HepG2 (cell line): ENCODE results near the gene ADGRL1. TPM values are rescaled to one million over a fixed set of nuclear protein-coding genes. Genes with fewer than 3 reads are reported as not detected.

Experiments used
- CBFB ChIP-seq: sonication (generic); formaldehyde crosslinking; IDR thresholded peaks from 2 replicates; pipeline ENCODE4 v1.4.0; 2020; ENCODE audit warnings: missing genetic modification reagents
- FOXA3 ChIP-seq: IDR thresholded peaks from 2 replicates; pipeline ENCODE4 v1.6.1; 2016; ENCODE audit warnings: missing genetic modification reagents, missing compliant biosample characterization
- GZF1 ChIP-seq: sonication (generic); formaldehyde crosslinking; IDR thresholded peaks from 2 replicates; pipeline ENCODE4 v1.5.1; 2020; ENCODE audit warnings: mild to moderate bottlenecking, missing genetic modification reagents
- JUNB ChIP-seq: sonication (generic); formaldehyde crosslinking; IDR thresholded peaks from 2 replicates; pipeline ENCODE4 v1.8.0; 2022; ENCODE audit warnings: missing genetic modification reagents, mild to moderate bottlenecking, borderline replicate concordance
- KDM5A ChIP-seq: fragments of 200-600 bp; sonication (generic); IDR thresholded peaks from 2 replicates; pipeline ENCODE4 v1.7.0; 2018; ENCODE audit warnings: antibody characterized with exemption, mild to moderate bottlenecking, low read length, borderline replicate concordance
- KLF12 ChIP-seq: sonication (generic); formaldehyde crosslinking; IDR thresholded peaks from 2 replicates; pipeline ENCODE4 v1.4.0; 2020; ENCODE audit warnings: missing genetic modification reagents, borderline replicate concordance
- MBD4 ChIP-seq: IDR thresholded peaks from 2 replicates; pipeline ENCODE4 v1.6.1; 2012; ENCODE audit warnings: low read length, inconsistent platforms, borderline replicate concordance
- MED1 ChIP-seq: sonication (generic); formaldehyde crosslinking; IDR thresholded peaks from 2 replicates; pipeline ENCODE4 v1.4.0; 2020; ENCODE audit warnings: missing genetic modification reagents
- MEF2D ChIP-seq: sonication (generic); formaldehyde crosslinking; IDR thresholded peaks from 2 replicates; pipeline ENCODE4 v1.5.1; 2020; ENCODE audit warnings: mild to moderate bottlenecking, missing genetic modification reagents
- MIER3 ChIP-seq: IDR thresholded peaks from 2 replicates; pipeline ENCODE4 v1.6.1; 2016; ENCODE audit warnings: missing compliant biosample characterization, borderline replicate concordance
- NCOA1 ChIP-seq: sonication (generic); formaldehyde crosslinking; IDR thresholded peaks from 2 replicates; pipeline ENCODE4 v1.9.0; 2021; ENCODE audit warnings: missing genetic modification reagents
- PAF1 ChIP-seq: IDR thresholded peaks from 2 replicates; pipeline ENCODE4 v1.6.1; 2016; ENCODE audit warnings: missing genetic modification reagents, missing compliant biosample characterization
- POGZ ChIP-seq: sonication (generic); formaldehyde crosslinking; IDR thresholded peaks from 2 replicates; pipeline ENCODE4 v1.4.0; 2020; ENCODE audit warnings: mild to moderate bottlenecking, missing genetic modification reagents
- RORA ChIP-seq: sonication (generic); formaldehyde crosslinking; IDR thresholded peaks from 2 replicates; pipeline ENCODE4 v1.5.0; 2020; ENCODE audit warnings: mild to moderate bottlenecking, missing genetic modification reagents, moderate library complexity
- SMYD3 ChIP-seq: sonication (generic); formaldehyde crosslinking; IDR thresholded peaks from 2 replicates; pipeline ENCODE4 v1.8.1; 2023; ENCODE audit warnings: mild to moderate bottlenecking, missing genetic modification reagents
- TARDBP ChIP-seq: sonication (generic); formaldehyde crosslinking; IDR thresholded peaks from 2 replicates; pipeline ENCODE4 v1.8.0; 2022; ENCODE audit warnings: mild to moderate bottlenecking, missing genetic modification reagents
- ZNF263 ChIP-seq: sonication (generic); formaldehyde crosslinking; IDR thresholded peaks from 2 replicates; pipeline ENCODE4 v1.4.0; 2020; ENCODE audit warnings: missing genetic modification reagents
- ZNF557 ChIP-seq: sonication (generic); formaldehyde crosslinking; IDR thresholded peaks from 2 replicates; pipeline ENCODE4 v1.4.0; 2020; ENCODE audit warnings: missing genetic modification reagents
- ZNF567 ChIP-seq: sonication (generic); formaldehyde crosslinking; IDR thresholded peaks from 2 replicates; pipeline ENCODE4 v1.8.1; 2023; ENCODE audit warnings: mild to moderate bottlenecking, missing genetic modification reagents, borderline replicate concordance
- ZSCAN21 ChIP-seq: sonication (generic); formaldehyde crosslinking; IDR thresholded peaks from 2 replicates; pipeline ENCODE4 v1.8.0; 2022; ENCODE audit warnings: mild to moderate bottlenecking, missing genetic modification reagents, moderate library complexity, borderline replicate concordance
- ZSCAN22 ChIP-seq: sonication (generic); formaldehyde crosslinking; IDR thresholded peaks from 2 replicates; pipeline ENCODE4 v1.4.0; 2020; ENCODE audit warnings: mild to moderate bottlenecking, missing genetic modification reagents
- ZSCAN30 ChIP-seq: sonication (generic); formaldehyde crosslinking; IDR thresholded peaks from 2 replicates; pipeline ENCODE4 v1.5.0; 2020; ENCODE audit warnings: mild to moderate bottlenecking, missing genetic modification reagents
- polyA plus RNA-seq, 8 experiments: library from polyadenylated mRNA; depleted of rRNA in 3 of 8; stranded (reverse) in 7 of 8; unstranded in 1 of 8; fragments of >200 nt; fragmentation: Illumina TruSeq in 4 of 8; extraction: Trizol in 4 of 8; gene quantifications; 2 replicates each; pipeline versions ENCODE4 v1.2.1 to v1.2.3, GENCODE V29; 2011 to 2016; ENCODE audit warnings: low read depth in 4 of 8, missing spikeins in 1 of 8, mixed read lengths in 1 of 8; ENCODE audit not compliant: insufficient read depth in 1 of 8
- total RNA-seq, 5 experiments: library from RNA; depleted of rRNA; stranded (reverse); fragments of >200 nt; fragmentation: Illumina TruSeq; extraction: Trizol; gene quantifications; 2 replicates each; pipeline ENCODE4 v1.2.3, GENCODE V29; 2016; ENCODE audit warnings: low read depth in 1 of 5
- TF ChIP-seq, protein P1 (sequence below): IDR thresholded peaks from 2 replicates; pipeline ENCODE4 v1.6.1; 2016; ENCODE audit warnings: missing compliant biosample characterization, missing genetic modification reagents, borderline replicate concordance
- TF ChIP-seq, protein P2 (sequence below): sonication (generic); formaldehyde crosslinking; IDR thresholded peaks from 2 replicates; pipeline ENCODE4 v1.4.0; 2020; ENCODE audit warnings: mild to moderate bottlenecking, missing genetic modification reagents, borderline replicate concordance
- TF ChIP-seq, protein P3 (sequence below): sonication (generic); formaldehyde crosslinking; IDR thresholded peaks from 2 replicates; pipeline ENCODE4 v1.4.0; 2020; ENCODE audit warnings: missing genetic modification reagents
- TF ChIP-seq, protein P4 (sequence below): sonication (generic); formaldehyde crosslinking; IDR thresholded peaks from 2 replicates; pipeline ENCODE4 v1.5.0; 2020; ENCODE audit warnings: missing genetic modification reagents

The ADGRL1 gene
- total and polyA plus RNA-seq, 2 of the 13 experiments (the other 11 are each of a cell fraction or from before 2014, with no cell fraction given), result 0.49 to 1.7 TPM

DNA sequence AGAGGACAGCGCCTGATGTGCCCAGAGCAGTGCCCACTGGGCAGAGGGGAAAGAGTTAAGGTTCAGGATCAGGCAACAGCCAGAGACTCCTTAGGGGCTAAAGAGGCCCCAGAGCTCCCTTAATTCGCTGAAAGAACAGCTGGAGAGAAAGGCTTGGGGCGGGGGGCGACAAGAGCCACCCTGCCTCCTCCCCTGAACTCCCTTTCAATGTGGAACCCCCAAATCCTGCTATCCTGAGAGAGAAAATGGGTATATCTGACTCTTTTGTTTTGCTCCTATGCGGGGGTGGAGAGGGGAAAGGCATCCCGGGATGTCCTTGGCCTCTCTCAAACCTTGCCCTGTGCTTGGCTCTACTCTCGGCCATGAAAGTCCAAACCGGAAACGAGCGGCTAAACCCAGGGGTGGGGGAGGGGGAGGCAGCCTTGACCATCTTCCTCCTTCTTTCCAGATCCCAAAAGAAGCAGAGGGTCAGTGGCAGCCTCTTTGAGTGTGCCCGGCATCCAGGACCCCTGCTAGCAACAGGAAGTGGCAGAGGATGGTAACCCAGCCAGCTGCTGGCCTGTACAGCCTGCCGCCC, 93.1 kb downstream of the ADGRL1 start (continued):
- TF ChIP-seq, protein P1, sequence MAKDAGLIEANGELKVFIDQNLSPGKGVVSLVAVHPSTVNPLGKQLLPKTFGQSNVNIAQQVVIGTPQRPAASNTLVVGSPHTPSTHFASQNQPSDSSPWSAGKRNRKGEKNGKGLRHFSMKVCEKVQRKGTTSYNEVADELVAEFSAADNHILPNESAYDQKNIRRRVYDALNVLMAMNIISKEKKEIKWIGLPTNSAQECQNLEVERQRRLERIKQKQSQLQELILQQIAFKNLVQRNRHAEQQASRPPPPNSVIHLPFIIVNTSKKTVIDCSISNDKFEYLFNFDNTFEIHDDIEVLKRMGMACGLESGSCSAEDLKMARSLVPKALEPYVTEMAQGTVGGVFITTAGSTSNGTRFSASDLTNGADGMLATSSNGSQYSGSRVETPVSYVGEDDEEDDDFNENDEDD (CRISPR knock-in tag), result no peak
- 0 out of 2 replicates have a peak, but pooled peaks have one; percentile 28 for TF ChIP-seq MEF2D (CRISPR knock-in tag)
- no peak for TF ChIP-seq KDM5A
- no peak for TF ChIP-seq MBD4
- TF ChIP-seq SMYD3 (CRISPR knock-in tag), result no peak
- TF ChIP-seq ZSCAN21, result no peak
- TF ChIP-seq, protein P2, sequence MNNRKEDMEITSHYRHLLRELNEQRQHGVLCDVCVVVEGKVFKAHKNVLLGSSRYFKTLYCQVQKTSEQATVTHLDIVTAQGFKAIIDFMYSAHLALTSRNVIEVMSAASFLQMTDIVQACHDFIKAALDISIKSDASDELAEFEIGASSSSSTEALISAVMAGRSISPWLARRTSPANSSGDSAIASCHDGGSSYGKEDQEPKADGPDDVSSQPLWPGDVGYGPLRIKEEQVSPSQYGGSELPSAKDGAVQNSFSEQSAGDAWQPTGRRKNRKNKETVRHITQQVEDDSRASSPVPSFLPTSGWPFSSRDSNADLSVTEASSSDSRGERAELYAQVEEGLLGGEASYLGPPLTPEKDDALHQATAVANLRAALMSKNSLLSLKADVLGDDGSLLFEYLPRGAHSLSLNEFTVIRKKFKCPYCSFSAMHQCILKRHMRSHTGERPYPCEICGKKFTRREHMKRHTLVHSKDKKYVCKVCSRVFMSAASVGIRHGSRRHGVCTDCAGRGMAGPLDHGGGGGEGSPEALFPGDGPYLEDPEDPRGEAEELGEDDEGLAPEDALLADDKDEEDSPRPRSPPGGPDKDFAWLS (CRISPR knock-in tag), result 0 out of 2 replicates have a peak, but pooled peaks have one; percentile 46
- TF ChIP-seq ZSCAN30 (CRISPR knock-in tag), result no peak
- peak; percentile 27; the same call in 1 of the 2 replicates for TF ChIP-seq MED1 (CRISPR knock-in tag)
- TF ChIP-seq ZNF557 (CRISPR knock-in tag), result no peak
- no peak for TF ChIP-seq GZF1 (CRISPR knock-in tag)
- no peak for TF ChIP-seq RORA
- no peak for TF ChIP-seq PAF1
- TF ChIP-seq FOXA3 (CRISPR knock-in tag), result no peak
- TF ChIP-seq TARDBP (CRISPR knock-in tag), result 0 out of 2 replicates have a peak, but pooled peaks have one; percentile 25
- TF ChIP-seq MIER3 (CRISPR knock-in tag), result no peak
- no peak for TF ChIP-seq ZNF263 (CRISPR knock-in tag)
- no peak for TF ChIP-seq JUNB (CRISPR knock-in tag)
- no peak for TF ChIP-seq ZNF567
- TF ChIP-seq POGZ (CRISPR knock-in tag), result no peak
- TF ChIP-seq KLF12 (CRISPR knock-in tag), result no peak
- no peak for TF ChIP-seq ZSCAN22 (CRISPR knock-in tag)
- no peak for TF ChIP-seq CBFB (CRISPR knock-in tag)
- TF ChIP-seq, protein P3, sequence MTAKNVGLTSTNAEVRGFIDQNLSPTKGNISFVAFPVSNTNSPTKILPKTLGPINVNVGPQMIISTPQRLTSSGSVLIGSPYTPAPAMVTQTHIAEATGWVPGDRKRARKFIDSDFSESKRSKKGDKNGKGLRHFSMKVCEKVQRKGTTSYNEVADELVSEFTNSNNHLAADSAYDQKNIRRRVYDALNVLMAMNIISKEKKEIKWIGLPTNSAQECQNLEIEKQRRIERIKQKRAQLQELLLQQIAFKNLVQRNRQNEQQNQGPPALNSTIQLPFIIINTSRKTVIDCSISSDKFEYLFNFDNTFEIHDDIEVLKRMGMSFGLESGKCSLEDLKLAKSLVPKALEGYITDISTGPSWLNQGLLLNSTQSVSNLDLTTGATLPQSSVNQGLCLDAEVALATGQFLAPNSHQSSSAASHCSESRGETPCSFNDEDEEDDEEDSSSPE (CRISPR knock-in tag), result no peak
- TF ChIP-seq, protein P4, sequence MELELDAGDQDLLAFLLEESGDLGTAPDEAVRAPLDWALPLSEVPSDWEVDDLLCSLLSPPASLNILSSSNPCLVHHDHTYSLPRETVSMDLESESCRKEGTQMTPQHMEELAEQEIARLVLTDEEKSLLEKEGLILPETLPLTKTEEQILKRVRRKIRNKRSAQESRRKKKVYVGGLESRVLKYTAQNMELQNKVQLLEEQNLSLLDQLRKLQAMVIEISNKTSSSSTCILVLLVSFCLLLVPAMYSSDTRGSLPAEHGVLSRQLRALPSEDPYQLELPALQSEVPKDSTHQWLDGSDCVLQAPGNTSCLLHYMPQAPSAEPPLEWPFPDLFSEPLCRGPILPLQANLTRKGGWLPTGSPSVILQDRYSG (CRISPR knock-in tag), result no peak
- no peak for TF ChIP-seq NCOA1
